Gastrocnemius medialis (tissue), 4 donors: ENCODE results near the gene HIVEP3.

Experiments
- POLR2A ChIP-seq, 2 donors: fragments of 450-650 bp; IDR thresholded peaks; one replicate each; pipeline ENCODE4 v1.6.1; 2017; ENCODE audit warnings: antibody characterized with exemption in 2 of 2, mild to moderate bottlenecking in 2 of 2, moderate library complexity in 2 of 2
- TF ChIP-seq, protein P1 (sequence below), 5 experiments: fragments of 450-650 bp in 3 of 5; fragments of 200-600 bp in 2 of 5; sonication (generic) in 2 of 5; IDR thresholded peaks in 4 of 5; conservative IDR thresholded peaks in 1 of 5; 1 replicate in 4 of 5; 2 replicates in 1 of 5; pipeline ENCODE4 v1.5.1; 2016 to 2019; ENCODE audit warnings: antibody characterized with exemption in 5 of 5, mild to moderate bottlenecking in 3 of 5, moderate library complexity in 3 of 5

DNA sequence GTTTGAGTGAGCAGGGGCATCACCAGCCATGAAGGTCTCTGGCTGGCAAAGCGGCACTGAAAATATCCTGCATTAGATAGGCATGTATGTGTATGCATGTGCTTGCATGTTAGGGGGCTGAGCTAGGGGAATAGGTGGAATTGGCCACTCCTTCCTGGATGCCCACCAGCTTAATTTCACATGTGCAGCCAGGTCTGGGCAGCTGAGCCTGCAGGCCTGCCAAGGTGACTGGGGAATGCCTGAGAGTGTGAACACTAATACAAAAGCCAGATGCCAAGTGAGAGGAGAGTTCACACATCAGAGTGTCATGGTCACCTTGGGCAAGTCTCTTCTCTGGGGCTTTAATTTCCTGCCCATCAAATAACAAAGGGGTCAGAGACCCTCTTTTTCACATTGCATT, 155.9 kb downstream of the HIVEP3 start:
- TF ChIP-seq, protein P1, sequence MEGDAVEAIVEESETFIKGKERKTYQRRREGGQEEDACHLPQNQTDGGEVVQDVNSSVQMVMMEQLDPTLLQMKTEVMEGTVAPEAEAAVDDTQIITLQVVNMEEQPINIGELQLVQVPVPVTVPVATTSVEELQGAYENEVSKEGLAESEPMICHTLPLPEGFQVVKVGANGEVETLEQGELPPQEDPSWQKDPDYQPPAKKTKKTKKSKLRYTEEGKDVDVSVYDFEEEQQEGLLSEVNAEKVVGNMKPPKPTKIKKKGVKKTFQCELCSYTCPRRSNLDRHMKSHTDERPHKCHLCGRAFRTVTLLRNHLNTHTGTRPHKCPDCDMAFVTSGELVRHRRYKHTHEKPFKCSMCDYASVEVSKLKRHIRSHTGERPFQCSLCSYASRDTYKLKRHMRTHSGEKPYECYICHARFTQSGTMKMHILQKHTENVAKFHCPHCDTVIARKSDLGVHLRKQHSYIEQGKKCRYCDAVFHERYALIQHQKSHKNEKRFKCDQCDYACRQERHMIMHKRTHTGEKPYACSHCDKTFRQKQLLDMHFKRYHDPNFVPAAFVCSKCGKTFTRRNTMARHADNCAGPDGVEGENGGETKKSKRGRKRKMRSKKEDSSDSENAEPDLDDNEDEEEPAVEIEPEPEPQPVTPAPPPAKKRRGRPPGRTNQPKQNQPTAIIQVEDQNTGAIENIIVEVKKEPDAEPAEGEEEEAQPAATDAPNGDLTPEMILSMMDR (IDR thresholded peaks at IDR 0.05 in 4 of 5, conservative IDR thresholded peaks at IDR 0.05 in 1 of 5) = no peak
- TF ChIP-seq POLR2A (IDR thresholded peaks at IDR 0.05) = no peak
